HepG2 (cell line): Measurements from ENCODE around the gene MED13L. TPM values are rescaled to one million over a fixed set of nuclear protein-coding genes. Genes with fewer than 3 reads are reported as not detected.

Source experiments
- ATAC-seq: fragments of 200-7000 bp; cut with Tn5 transposase; 3 replicates; pipeline ENCODE4 v1.9.1; 2020; ENCODE audit warnings: mild to moderate bottlenecking, moderate library complexity
- BruUV-seq: library from RNA; stranded (reverse); fragments of 400-500 nt; replicated peaks from 2 replicates; lab custom pipeline; 2021; lab: Mats Ljungman, UMichigan
- CTCF ChIA-PET: fragments of 300-600 bp; formaldehyde crosslinking; extraction: SDS; loops from one replicate; lab custom pipeline; 2021; ENCODE audit warnings: low total read pairs, inconsistent platforms, low intra/inter-chr PET ratio; lab: Yijun Ruan, JAX
- POLR2A ChIA-PET: fragments of 350-600 bp; sonication (Branson Sonifier 250); formaldehyde crosslinking; loops from one replicate; lab custom pipeline; 2020; ENCODE audit warnings: antibody characterized with exemption, inconsistent platforms; lab: Yijun Ruan, JAX
- DNase-seq: peaks from one replicate; pipeline ENCODE4 v3.0.0-alpha.2; 2015; ENCODE audit warnings: low spot score
- FAIRE-seq: peaks from 3 replicates; lab custom pipeline; 2011; peaks lifted over from hg19 to GRCh38; lab: Jason Lieb, UNC
- H2AFZ ChIP-seq: one replicate; pipeline ENCODE4 v1.6.1; 2011; ENCODE audit warnings: low read length, inconsistent platforms
- H3K27ac ChIP-seq: fragments of 300-600 bp; 3 replicates; pipeline ENCODE4 v1.8.0; 2011; ENCODE audit warnings: mixed run types, mild to moderate bottlenecking, mixed read lengths, low read length, inconsistent platforms; ENCODE audit not compliant: insufficient read depth; ENCODE audit errors: extremely low read length
- H3K27me3 ChIP-seq, 2 experiments: fragments of 200-600 bp in 1 of 2; 2 replicates in 1 of 2; 3 replicates in 1 of 2; pipeline versions ENCODE4 v1.6.0 to v1.8.0; 2011; ENCODE audit warnings: low read length in 2 of 2, mild to moderate bottlenecking in 2 of 2, moderate library complexity in 2 of 2, inconsistent platforms in 1 of 2; ENCODE audit not compliant: insufficient read depth in 2 of 2, control insufficient read depth in 1 of 2
- H3K36me3 ChIP-seq, 2 experiments: fragments of 200-600 bp in 1 of 2; replicated peaks in 1 of 2; 2 replicates in 1 of 2; 3 replicates in 1 of 2; pipeline versions ENCODE4 v1.5.1 to v1.8.0; 2011; ENCODE audit warnings: low read length in 2 of 2, inconsistent platforms in 1 of 2; ENCODE audit not compliant: insufficient read depth in 2 of 2, control insufficient read depth in 1 of 2
- H3K4me1 ChIP-seq: 2 replicates; pipeline ENCODE4 v1.5.1; 2012; ENCODE audit warnings: low read length, inconsistent platforms; ENCODE audit not compliant: insufficient read depth
- H3K4me2 ChIP-seq: 2 replicates; pipeline ENCODE4 v1.6.0; 2011; ENCODE audit warnings: low read depth, low read length, inconsistent platforms
- H3K4me3 ChIP-seq, 3 experiments: fragments of 200-600 bp in 1 of 3; sonication (generic), shearing (Covaris generic) in 1 of 3; replicated peaks in 1 of 3; 2 replicates each; pipeline ENCODE4 v1.5.1; 2011 to 2016; ENCODE audit warnings: low read length in 3 of 3, inconsistent platforms in 2 of 3, low read depth in 2 of 3, mild to moderate bottlenecking in 2 of 3, control low read depth in 1 of 3, mixed read lengths in 1 of 3; ENCODE audit not compliant: insufficient read depth in 1 of 3
- H3K79me2 ChIP-seq: one replicate; pipeline ENCODE4 v1.6.1; 2011; ENCODE audit warnings: low read length, inconsistent platforms; ENCODE audit not compliant: insufficient read depth
- H3K9ac ChIP-seq: 2 replicates; pipeline ENCODE4 v1.6.0; 2011; ENCODE audit warnings: mild to moderate bottlenecking, low read depth, low read length, inconsistent platforms; ENCODE audit not compliant: insufficient read depth
- H3K9me3 ChIP-seq: 2 replicates; pipeline ENCODE4 v1.5.1; 2012; ENCODE audit warnings: mild to moderate bottlenecking, low read length
- H4K20me1 ChIP-seq: 2 replicates; pipeline ENCODE4 v1.6.0; 2011; ENCODE audit warnings: inconsistent platforms, mild to moderate bottlenecking, low read length, moderate library complexity; ENCODE audit not compliant: insufficient read depth
- DPF2 ChIP-seq: sonication (generic); formaldehyde crosslinking; IDR thresholded peaks from 2 replicates; pipeline ENCODE4 v1.4.0; 2020; ENCODE audit warnings: mild to moderate bottlenecking, low read depth, missing genetic modification reagents, borderline replicate concordance
- HMG20B ChIP-seq: conservative IDR thresholded peaks from 2 replicates; pipeline ENCODE4 v1.6.1; 2016; ENCODE audit warnings: missing genetic modification reagents, missing compliant biosample characterization
- RELA ChIP-seq: sonication (generic); formaldehyde crosslinking; IDR thresholded peaks from 2 replicates; pipeline ENCODE4 v1.4.0; 2020; ENCODE audit warnings: missing genetic modification reagents
- ZNF234 ChIP-seq: sonication (generic); formaldehyde crosslinking; conservative IDR thresholded peaks from 2 replicates; pipeline ENCODE4 v1.5.1; 2020; ENCODE audit warnings: mild to moderate bottlenecking, missing genetic modification reagents
- ZNF280D ChIP-seq: sonication (generic); formaldehyde crosslinking; IDR thresholded peaks from 2 replicates; pipeline ENCODE4 v1.5.1; 2020; ENCODE audit warnings: mild to moderate bottlenecking, missing genetic modification reagents
- ZNF724P ChIP-seq: sonication (generic); formaldehyde crosslinking; IDR thresholded peaks from 2 replicates; pipeline ENCODE4 v1.8.0; 2022; ENCODE audit warnings: missing genetic modification reagents, borderline replicate concordance
- ZNF83 ChIP-seq: sonication (generic); formaldehyde crosslinking; IDR thresholded peaks from 2 replicates; pipeline ENCODE4 v1.4.0; 2020; ENCODE audit warnings: missing genetic modification reagents, mild to moderate bottlenecking, borderline replicate concordance
- WGBS: methylation state at CpG from one replicate; pipeline ENCODE4 v1.1.6; 2017; ENCODE audit warnings: low lambda C conversion rate; 5-methylcytosine and 5-hydroxymethylcytosine counted together
- in situ Hi-C: cut with HindIII; loops from 2 replicates; pipeline ENCODE4 v1.10.0; 2017; ENCODE audit warnings: low pct_unique_long_range_greater_than_20kb; ENCODE audit not compliant: extremely low pct_ligation_motif_present
- intact Hi-C: fragments of 100-400 bp; cut with micrococcal nuclease; formaldehyde crosslinking; loops from one replicate; pipeline ENCODE4 v1.10.0; 2022; ENCODE audit not compliant: unreplicated experiment
- polyA plus RNA-seq, 8 experiments: library from polyadenylated mRNA; depleted of rRNA in 3 of 8; stranded (reverse) in 7 of 8; unstranded in 1 of 8; fragments of >200 nt; fragmentation: Illumina TruSeq in 4 of 8; extraction: Trizol in 4 of 8; gene quantifications; 2 replicates each; pipeline versions ENCODE4 v1.2.1 to v1.2.3, GENCODE V29; 2011 to 2016; ENCODE audit warnings: low read depth in 4 of 8, missing spikeins in 1 of 8, mixed read lengths in 1 of 8; ENCODE audit not compliant: insufficient read depth in 1 of 8
- total RNA-seq, 5 experiments: library from RNA; depleted of rRNA; stranded (reverse); fragments of >200 nt; fragmentation: Illumina TruSeq; extraction: Trizol; gene quantifications; 2 replicates each; pipeline ENCODE4 v1.2.3, GENCODE V29; 2016; ENCODE audit warnings: low read depth in 1 of 5
- TF ChIP-seq, protein P1 (sequence below): IDR thresholded peaks from 2 replicates; pipeline ENCODE4 v1.6.1; 2016; ENCODE audit warnings: low read depth, borderline replicate concordance
- TF ChIP-seq, protein P2 (sequence below): sonication (generic); IDR thresholded peaks from 2 replicates; pipeline ENCODE4 v1.6.1; 2016; ENCODE audit warnings: low read depth, borderline replicate concordance

MED13L gene
- total and polyA plus RNA-seq, 2 of the 13 experiments (the other 11 are each of a cell fraction or from before 2014, with no cell fraction given), result 24.8 to 38.9 TPM

GRCh38 chr12:116201908-116202307 is 75.6 kb downstream of the MED13L start:
- no peaks in the 10 kb centered on the region for H3K9me3 ChIP-seq
- intact Hi-C loops, result no loop called here
- DNase-seq (no peak), FAIRE-seq (no peak), ATAC-seq (no peak)
- peaks cover 6% of the 10 kb centered on the region; the same call in 1 of the 2 replicates for H3K4me1 ChIP-seq
- peaks cover 38% of the 10 kb centered on the region for H3K79me2 ChIP-seq
- no peaks in the 10 kb centered on the region; a peak in 1 of 5 replicates for H3K36me3 ChIP-seq
- peaks cover 5% of the 10 kb centered on the region; the same call in 1 of the 2 replicates for H4K20me1 ChIP-seq
- 97% methylated on average over 1 of the region's 1 CpG for WGBS
- TF ChIP-seq HMG20B (CRISPR knock-in tag) (no peak), ZNF83 (CRISPR knock-in tag) (no peak), ZNF724P (CRISPR knock-in tag) (no peak), DPF2 (CRISPR knock-in tag) (no peak), RELA (CRISPR knock-in tag) (no peak), ZNF280D (CRISPR knock-in tag) (no peak), ZNF234 (CRISPR knock-in tag) (no peak)
- TF ChIP-seq, protein P1, sequence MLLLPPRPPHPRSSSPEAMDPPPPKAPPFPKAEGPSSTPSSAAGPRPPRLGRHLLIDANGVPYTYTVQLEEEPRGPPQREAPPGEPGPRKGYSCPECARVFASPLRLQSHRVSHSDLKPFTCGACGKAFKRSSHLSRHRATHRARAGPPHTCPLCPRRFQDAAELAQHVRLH (CRISPR knock-in tag), result no peak
- TF ChIP-seq, protein P2, sequence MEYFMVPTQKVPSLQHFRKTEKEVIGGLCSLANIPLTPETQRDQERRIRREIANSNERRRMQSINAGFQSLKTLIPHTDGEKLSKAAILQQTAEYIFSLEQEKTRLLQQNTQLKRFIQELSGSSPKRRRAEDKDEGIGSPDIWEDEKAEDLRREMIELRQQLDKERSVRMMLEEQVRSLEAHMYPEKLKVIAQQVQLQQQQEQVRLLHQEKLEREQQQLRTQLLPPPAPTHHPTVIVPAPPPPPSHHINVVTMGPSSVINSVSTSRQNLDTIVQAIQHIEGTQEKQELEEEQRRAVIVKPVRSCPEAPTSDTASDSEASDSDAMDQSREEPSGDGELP, result no peak
- H3K9ac ChIP-seq, result no peak overlapping the region
- ChIA-PET CTCF (no interaction called here), POLR2A (no interaction called here)
- no peak overlapping the region for H2AFZ ChIP-seq
- in situ Hi-C loops, result no loop called here
- no peak overlapping the region for H3K4me3 ChIP-seq
- no TSS peak for BruUV-seq
- H3K4me2 ChIP-seq, result no peak overlapping the region
- no peaks in the 10 kb centered on the region for H3K27me3 ChIP-seq
- H3K27ac ChIP-seq, result no peak overlapping the region
